ENCODE results near the gene GRIN1.

Gene GRIN1

GRCh38 chr9:137138722-137139467 is at the start of gene GRIN1:
GRIN1 (plus strand) TSS chr9:137139154; CDS start chr9:137139487, 333 bp downstream.
- DNase-seq, result peak in 1 of 2 donors; percentile 38

GRCh38 chr9:137089232-137089947 is 49.6 kb upstream of the GRIN1 start:
- no peak for DNase-seq

- no peak for DNase-seq
Measured at GRCh38 chr9:137095664-137096517, 43.1 kb upstream of the GRIN1 start.

GRCh38 chr9:137096785-137097546 is 42.0 kb upstream of the GRIN1 start:
- DNase-seq, result no peak

GRCh38 chr9:137097761-137098462 is 41.0 kb upstream of the GRIN1 start:
- DNase-seq, result no peak

GRCh38 chr9:137099231-137099630 is 39.7 kb upstream of the GRIN1 start:
- DNase-seq, result no peak

- DNase-seq, result no peak
Measured at GRCh38 chr9:137103206-137103999, 35.6 kb upstream of the GRIN1 start.

- no peak for DNase-seq
Measured at GRCh38 chr9:137105814-137106661, 32.9 kb upstream of the GRIN1 start.

GRCh38 chr9:137106662-137107250 is 32.2 kb upstream of the GRIN1 start:
- DNase-seq, result no peak

- DNase-seq, result no peak
Measured at GRCh38 chr9:137107312-137107921, 31.5 kb upstream of the GRIN1 start.

- no peak for DNase-seq
Measured at GRCh38 chr9:137107982-137108381, 31.0 kb upstream of the GRIN1 start.

- DNase-seq, result no peak
Measured at GRCh38 chr9:137108608-137109249, 30.2 kb upstream of the GRIN1 start.

- DNase-seq, result no peak
Measured at GRCh38 chr9:137109250-137110146, 29.5 kb upstream of the GRIN1 start.

- DNase-seq, result no peak
Measured at GRCh38 chr9:137110147-137110910, 28.6 kb upstream of the GRIN1 start.

- no peak for DNase-seq
Measured at GRCh38 chr9:137110911-137111787, 27.8 kb upstream of the GRIN1 start.
